B cell (primary cell): ENCODE data around the gene ZC3H7A. TPM values are rescaled to one million over a fixed set of nuclear protein-coding genes. Genes with fewer than 3 reads are reported as not detected.

Source experiments
- ATAC-seq: fragments of 200-7000 bp; cut with Tn5 transposase; one replicate; pipeline ENCODE4 v1.10.0; 2021; ENCODE audit warnings: low read depth, mild to moderate bottlenecking, moderate number of reproducible peaks, moderate library complexity
- CTCF ChIA-PET: fragments of 350-600 bp; sonication (Branson Sonifier 250); formaldehyde crosslinking; loops from one replicate; lab custom pipeline; 2021; ENCODE audit warnings: antibody characterized with exemption, inconsistent platforms; lab: Charles Lee
- POLR2A ChIA-PET: fragments of 350-600 bp; sonication (Branson Sonifier 250); formaldehyde crosslinking; loops from one replicate; lab custom pipeline; 2021; ENCODE audit warnings: antibody characterized with exemption; lab: Charles Lee
- DNase-seq: peaks from one replicate; pipeline ENCODE4 v3.0.0; 2013
- H2AFZ ChIP-seq: 2 replicates; pipeline ENCODE4 v1.6.1; 2012; ENCODE audit warnings: mild to moderate bottlenecking, low read depth, low read length; ENCODE audit not compliant: insufficient read depth, poor library complexity, severe bottlenecking
- H3K27ac ChIP-seq, 2 donors: 1 replicate in 1 of 2; 2 replicates in 1 of 2; pipeline ENCODE4 v1.5.1; 2012 to 2013; ENCODE audit warnings: low read length in 2 of 2, mild to moderate bottlenecking in 2 of 2, moderate library complexity in 1 of 2
- H3K27me3 ChIP-seq, 4 experiments: fragments of 200-600 bp in 1 of 4; sonication (generic) in 1 of 4; replicated peaks in 1 of 4; 1 replicate in 2 of 4; 2 replicates in 2 of 4; pipeline versions ENCODE4 v1.6.1 to v1.7.0; 2013 to 2016; ENCODE audit warnings: low read length in 3 of 4, mild to moderate bottlenecking in 2 of 4, mixed read lengths in 1 of 4, moderate library complexity in 1 of 4; ENCODE audit not compliant: insufficient read depth in 4 of 4, control insufficient read depth in 3 of 4; ENCODE audit errors: control extremely low read depth in 1 of 4
- H3K36me3 ChIP-seq, 2 experiments: replicated peaks in 1 of 2; 1 replicate in 1 of 2; 2 replicates in 1 of 2; pipeline versions ENCODE4 v1.6.1 to v1.7.1; 2013; ENCODE audit warnings: low read length in 1 of 2; ENCODE audit not compliant: insufficient read depth in 2 of 2, control insufficient read depth in 1 of 2; ENCODE audit errors: control extremely low read depth in 1 of 2, extremely low read depth in 1 of 2
- H3K4me1 ChIP-seq, 2 donors: fragments of 200-600 bp in 1 of 2; sonication (generic) in 1 of 2; 1 replicate in 1 of 2; 2 replicates in 1 of 2; pipeline versions ENCODE4 v1.5.1 to v1.6.1; 2013 to 2017; ENCODE audit warnings: low read length in 2 of 2; ENCODE audit not compliant: control insufficient read depth in 2 of 2, insufficient read depth in 2 of 2
- H3K4me2 ChIP-seq: replicated peaks from 2 replicates; pipeline ENCODE3; 2012; ENCODE audit warnings: mild to moderate bottlenecking, low read depth, low read length; ENCODE audit not compliant: poor library complexity, severe bottlenecking
- H3K4me3 ChIP-seq, 5 experiments: fragments of 200-600 bp in 1 of 5; sonication (generic) in 1 of 5; 1 replicate in 3 of 5; 2 replicates in 2 of 5; pipeline versions ENCODE4 v1.5.1 to v1.7.0; 2011 to 2016; ENCODE audit warnings: low read length in 4 of 5, mild to moderate bottlenecking in 4 of 5, low read depth in 2 of 5, control low read depth in 1 of 5, moderate library complexity in 1 of 5; ENCODE audit not compliant: insufficient read depth in 1 of 5; ENCODE audit errors: control extremely low read depth in 1 of 5, extremely low read depth in 1 of 5
- H3K79me2 ChIP-seq: fragments of 200-600 bp; sonication (generic); one replicate; pipeline ENCODE4 v1.6.0; 2016; ENCODE audit warnings: low read length; ENCODE audit not compliant: control insufficient read depth, insufficient read depth
- H3K9ac ChIP-seq: fragments of 200-600 bp; sonication (generic); 2 replicates; pipeline ENCODE4 v1.6.1; 2017; ENCODE audit warnings: mild to moderate bottlenecking, low read length, moderate library complexity
- H3K9me3 ChIP-seq, 3 donors: one replicate each; pipeline versions ENCODE4 v1.6.1 to v1.7.1; 2013; ENCODE audit warnings: low read length in 2 of 3; ENCODE audit not compliant: control insufficient read depth in 2 of 3, insufficient read depth in 1 of 3; ENCODE audit errors: control extremely low read depth in 1 of 3
- H4K20me1 ChIP-seq: 2 replicates; pipeline ENCODE4 v1.6.0; 2012; ENCODE audit warnings: mild to moderate bottlenecking, low read length; ENCODE audit not compliant: insufficient read depth, control insufficient read depth, poor library complexity, severe bottlenecking
- H3K27ac Mint-ChIP-seq: one replicate; pipeline ENCODE4 v1.8.0; 2021; ENCODE audit warnings: mixed read lengths
- H3K27me3 Mint-ChIP-seq: one replicate; pipeline ENCODE4 v1.8.0; 2021; ENCODE audit warnings: mixed read lengths
- H3K4me1 Mint-ChIP-seq: one replicate; pipeline ENCODE4 v1.8.0; 2021; ENCODE audit warnings: mixed read lengths
- H3K4me3 Mint-ChIP-seq: one replicate; pipeline ENCODE4 v1.8.0; 2021; ENCODE audit warnings: mixed read lengths
- H3K9me3 Mint-ChIP-seq: one replicate; pipeline ENCODE4 v1.8.0; 2022; ENCODE audit warnings: mixed read lengths; ENCODE audit not compliant: insufficient read depth
- EZH2 ChIP-seq: IDR thresholded peaks from 2 replicates; pipeline ENCODE4 v1.6.1; 2012; ENCODE audit warnings: borderline replicate concordance, low read depth, mild to moderate bottlenecking, moderate library complexity, low read length; ENCODE audit not compliant: insufficient read depth, poor library complexity, severe bottlenecking
- WGBS: methylation state at CpG from one replicate; pipeline ENCODE4 v1.1.5; 2013; ENCODE audit warnings: missing lambda C conversion rate; ENCODE audit not compliant: insufficient coverage; 5-methylcytosine and 5-hydroxymethylcytosine counted together
- intact Hi-C: fragments of 100-400 bp; cut with micrococcal nuclease; formaldehyde crosslinking; loops from one replicate; pipeline ENCODE4 v1.10.0; 2022
- polyA plus RNA-seq: library from polyadenylated mRNA; depleted of rRNA; stranded (reverse); fragments of >200 nt; gene quantifications from 2 replicates; pipeline ENCODE4 v1.2.3, GENCODE V29; 2012
- total RNA-seq, 2 donors: library from RNA; stranded (reverse); fragments of 120-200 nt in 1 of 2; gene quantifications; 1 replicate in 1 of 2; 2 replicates in 1 of 2; pipeline versions ENCODE4 v1.2.3 to v1.2.4, GENCODE V29; 2013 to 2022
- TF ChIP-seq, protein P1 (sequence below): fragments of 200-600 bp; IDR thresholded peaks from one replicate; pipeline ENCODE4 v1.8.0; 2022; ENCODE audit warnings: antibody characterized with exemption, mild to moderate bottlenecking

ZC3H7A gene
- total and polyA plus RNA-seq, 2 donors (not counting 1 experiment from before 2014, with no cell fraction given) = 40.8 to 126 TPM

DNA sequence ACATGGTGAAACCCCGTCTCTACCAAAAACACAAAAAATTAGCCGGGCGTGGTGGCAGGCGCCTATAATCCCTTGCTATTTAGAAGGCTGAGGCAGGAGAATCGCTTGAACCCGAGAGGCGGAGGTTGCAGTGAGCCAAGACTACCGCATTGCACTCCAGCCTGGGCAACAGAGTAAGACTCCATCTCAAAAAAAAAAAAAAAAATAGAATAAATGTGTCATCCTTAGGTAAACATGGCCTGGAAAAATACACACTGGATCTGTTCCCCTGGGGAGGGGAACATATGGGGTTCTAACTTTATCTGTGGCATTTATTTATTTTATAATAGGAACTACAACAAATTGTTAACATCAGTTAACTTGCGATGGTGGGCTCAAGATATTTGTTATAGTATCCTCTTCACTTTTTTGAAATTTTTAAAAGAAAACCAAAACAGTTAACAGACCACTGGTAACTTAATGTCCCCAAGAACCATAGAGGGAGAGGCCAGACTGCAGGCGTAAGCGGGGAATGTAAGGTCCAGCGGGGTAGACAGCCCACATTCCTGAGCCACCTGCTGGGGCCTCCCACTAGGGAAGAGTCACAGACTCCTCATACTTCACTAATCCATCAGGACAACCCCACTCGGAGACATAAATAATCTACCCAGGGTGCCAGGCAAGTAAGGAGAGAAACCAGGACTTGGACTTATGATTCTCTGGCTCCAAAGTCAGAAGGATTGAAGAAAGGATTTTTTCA lies 41.9 kb downstream of the ZC3H7A start:
- no peak for TF ChIP-seq EZH2
- TF ChIP-seq, protein P1, sequence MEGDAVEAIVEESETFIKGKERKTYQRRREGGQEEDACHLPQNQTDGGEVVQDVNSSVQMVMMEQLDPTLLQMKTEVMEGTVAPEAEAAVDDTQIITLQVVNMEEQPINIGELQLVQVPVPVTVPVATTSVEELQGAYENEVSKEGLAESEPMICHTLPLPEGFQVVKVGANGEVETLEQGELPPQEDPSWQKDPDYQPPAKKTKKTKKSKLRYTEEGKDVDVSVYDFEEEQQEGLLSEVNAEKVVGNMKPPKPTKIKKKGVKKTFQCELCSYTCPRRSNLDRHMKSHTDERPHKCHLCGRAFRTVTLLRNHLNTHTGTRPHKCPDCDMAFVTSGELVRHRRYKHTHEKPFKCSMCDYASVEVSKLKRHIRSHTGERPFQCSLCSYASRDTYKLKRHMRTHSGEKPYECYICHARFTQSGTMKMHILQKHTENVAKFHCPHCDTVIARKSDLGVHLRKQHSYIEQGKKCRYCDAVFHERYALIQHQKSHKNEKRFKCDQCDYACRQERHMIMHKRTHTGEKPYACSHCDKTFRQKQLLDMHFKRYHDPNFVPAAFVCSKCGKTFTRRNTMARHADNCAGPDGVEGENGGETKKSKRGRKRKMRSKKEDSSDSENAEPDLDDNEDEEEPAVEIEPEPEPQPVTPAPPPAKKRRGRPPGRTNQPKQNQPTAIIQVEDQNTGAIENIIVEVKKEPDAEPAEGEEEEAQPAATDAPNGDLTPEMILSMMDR = no peak
- no peak for DNase-seq
- H3K4me3 ChIP-seq = no peak overlapping the region
- H3K36me3 ChIP-seq = peaks cover 6 to 60% of the 10 kb centered on the region in 2 experiments
- no peak overlapping the region for H3K4me2 ChIP-seq
- no peaks in the 10 kb centered on the region for H3K79me2 ChIP-seq
- H3K27me3 Mint-ChIP-seq = no peaks in the 10 kb centered on the region
- H3K9me3 ChIP-seq = no peaks in the 10 kb centered on the region
- WGBS = 98% methylated on average over 4 of the region's 13 CpGs
- no peak overlapping the region for H3K27ac ChIP-seq
- no peak overlapping the region for H3K27ac Mint-ChIP-seq
- intact Hi-C loops = no loop called here
- ATAC-seq = no peak
- peaks cover 0 to under 1% of the 10 kb centered on the region in 2 donors for H3K4me1 ChIP-seq
- ChIA-PET POLR2A (interaction anchor here (0.6 kb wide), 1 partner anchor 33 kb away, joined by 3 read pairs; no protein-coding TSS in a partner anchor), CTCF (no interaction called here)
- no peaks in the 10 kb centered on the region for H3K9me3 Mint-ChIP-seq
- H2AFZ ChIP-seq = no peak overlapping the region
- H3K9ac ChIP-seq = no peak overlapping the region
- H4K20me1 ChIP-seq = no peaks in the 10 kb centered on the region
- no peaks in the 10 kb centered on the region for H3K27me3 ChIP-seq
- H3K4me1 Mint-ChIP-seq = peaks cover 2% of the 10 kb centered on the region
- H3K4me3 Mint-ChIP-seq = no peak overlapping the region

DNA sequence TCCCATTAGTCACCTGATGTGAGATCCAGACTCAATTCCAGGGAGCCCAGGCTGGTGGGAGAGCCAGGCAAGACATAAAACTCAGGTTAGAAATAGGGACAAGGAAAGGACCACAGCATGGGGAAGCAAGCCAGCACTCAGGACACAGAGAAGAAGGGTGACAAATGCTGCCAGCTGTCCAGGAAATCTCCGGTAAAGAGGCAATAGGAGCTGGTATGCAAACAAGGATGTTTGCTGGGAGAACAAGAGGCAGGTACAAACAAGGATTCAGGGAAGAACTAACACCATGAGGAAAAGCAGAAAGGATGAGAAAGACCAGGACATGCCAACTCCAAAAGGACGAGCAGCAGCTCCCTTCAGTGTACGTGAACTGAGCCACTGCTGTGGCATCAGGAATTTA lies 44.2 kb downstream of the ZC3H7A start:
- ATAC-seq = no peak
- TF ChIP-seq EZH2 = no peak
- TF ChIP-seq, protein P1 = no peak
- ChIA-PET POLR2A (interaction anchor here (0.5 kb wide), 1 partner anchor 10 kb away, joined by 3 read pairs; no protein-coding TSS in a partner anchor), CTCF (interaction anchor here (1.3 kb wide), 1 partner anchor 346 kb away, joined by 3 read pairs; no protein-coding TSS in a partner anchor)
- Mint-ChIP-seq H3K27ac (no peak overlapping the region), H3K27me3 (no peaks in the 10 kb centered on the region), H3K4me1 (no peaks in the 10 kb centered on the region), H3K4me3 (no peak overlapping the region), H3K9me3 (no peaks in the 10 kb centered on the region)
- no peak for DNase-seq
- Histone ChIP-seq H3K79me2 (no peaks in the 10 kb centered on the region), H3K27ac (no peak overlapping the region), H3K4me3 (no peak overlapping the region), H3K4me2 (no peak overlapping the region), H3K27me3 (no peaks in the 10 kb centered on the region), H3K4me1 (no peaks in the 10 kb centered on the region), H4K20me1 (no peaks in the 10 kb centered on the region), H2AFZ (no peak overlapping the region), H3K9me3 (no peaks in the 10 kb centered on the region), H3K9ac (no peak overlapping the region), H3K36me3 (peaks cover 0 to 54% of the 10 kb centered on the region in 2 experiments)
- intact Hi-C loops = no loop called here
- WGBS = 100% methylated on average over 3 of the region's 3 CpGs
